HG03066 (cell line): Measurements from ENCODE around the gene CACNA1S.

ENCODE experiments used
- ATAC-seq: cut with Tn5 transposase; IDR thresholded peaks from one replicate; pipeline ENCODE4 v1.9.1; 2021; ENCODE audit warnings: low read depth; ENCODE audit not compliant: unreplicated experiment

CACNA1S gene

GRCh38 chr1:201019321-201019977 lies 92.8 kb downstream of the CACNA1S start:
- ATAC-seq: peak; percentile 52

- no peak for ATAC-seq
Measured at GRCh38 chr1:201017828-201018163, 94.4 kb downstream of the CACNA1S start.

GRCh38 chr1:201016943-201017827 lies 95.0 kb downstream of the CACNA1S start:
- no peak for ATAC-seq

GRCh38 chr1:201016211-201016651 lies 96.0 kb downstream of the CACNA1S start:
- no peak for ATAC-seq

GRCh38 chr1:201015551-201016091 lies 96.6 kb downstream of the CACNA1S start:
- ATAC-seq: no peak

GRCh38 chr1:201014816-201015200 lies 97.4 kb downstream of the CACNA1S start:
- no peak for ATAC-seq

GRCh38 chr1:201013991-201014815 lies 98.0 kb downstream of the CACNA1S start:
- no peak for ATAC-seq

GRCh38 chr1:201013031-201013485 lies 99.2 kb downstream of the CACNA1S start:
- no peak for ATAC-seq

- ATAC-seq: no peak
Measured at GRCh38 chr1:201011616-201012015, 100.6 kb downstream of the CACNA1S start.

GRCh38 chr1:201009962-201010645 lies 102.1 kb downstream of the CACNA1S start:
- no peak for ATAC-seq

- no peak for ATAC-seq
Measured at GRCh38 chr1:201008666-201009360, 103.4 kb downstream of the CACNA1S start.

GRCh38 chr1:201007481-201007880 lies 104.7 kb downstream of the CACNA1S start:
- ATAC-seq: no peak

GRCh38 chr1:201006450-201006849 lies 105.8 kb downstream of the CACNA1S start:
- ATAC-seq: no peak

- no peak for ATAC-seq
Measured at GRCh38 chr1:201004732-201005131, 107.5 kb downstream of the CACNA1S start.

GRCh38 chr1:201004154-201004553 lies 108.1 kb downstream of the CACNA1S start:
- ATAC-seq: no peak

- no peak for ATAC-seq
Measured at GRCh38 chr1:201002510-201002909, 109.7 kb downstream of the CACNA1S start.

GRCh38 chr1:201001962-201002361 lies 110.3 kb downstream of the CACNA1S start:
- ATAC-seq: no peak

- no peak for ATAC-seq
Measured at GRCh38 chr1:201000391-201000790, 111.8 kb downstream of the CACNA1S start.

GRCh38 chr1:200999667-201000066 lies 112.6 kb downstream of the CACNA1S start:
- ATAC-seq: no peak

- ATAC-seq: no peak
Measured at GRCh38 chr1:200998323-200998722, 113.9 kb downstream of the CACNA1S start.
